Loucy (cell line): ENCODE data around the gene CPNE2.

Experiments
- H2AFZ ChIP-seq: fragments of 200-600 bp; sonication (generic); 2 replicates; pipeline ENCODE4 v1.6.0; 2016; ENCODE audit warnings: antibody characterized with exemption, mild to moderate bottlenecking, low read length, moderate library complexity
- H3F3A ChIP-seq: fragments of 200-600 bp; 2 replicates; pipeline ENCODE4 v1.6.0; 2016; ENCODE audit warnings: antibody characterized with exemption, low read depth, mild to moderate bottlenecking
- H3K27me3 ChIP-seq: fragments of 200-600 bp; sonication (generic); 2 replicates; pipeline ENCODE4 v1.6.1; 2014; ENCODE audit warnings: low read length, mild to moderate bottlenecking; ENCODE audit not compliant: insufficient read depth, poor library complexity, severe bottlenecking
- H3K36me3 ChIP-seq: fragments of 200-600 bp; sonication (generic); 2 replicates; pipeline ENCODE4 v1.6.1; 2016; ENCODE audit warnings: low read length; ENCODE audit not compliant: insufficient read depth
- H3K4me1 ChIP-seq: fragments of 200-600 bp; sonication (generic); 2 replicates; pipeline ENCODE4 v1.5.1; 2014; ENCODE audit warnings: low read length, mild to moderate bottlenecking; ENCODE audit not compliant: insufficient read depth, poor library complexity, severe bottlenecking
- H3K4me2 ChIP-seq: fragments of 200-600 bp; sonication (generic); 2 replicates; pipeline ENCODE4 v1.6.0; 2014; ENCODE audit warnings: antibody characterized with exemption, low read length, low read depth, mild to moderate bottlenecking; ENCODE audit not compliant: poor library complexity, severe bottlenecking
- H3K4me3 ChIP-seq: fragments of 200-600 bp; sonication (generic); 2 replicates; pipeline ENCODE4 v1.5.1; 2014; ENCODE audit warnings: low read length, mild to moderate bottlenecking, mixed read lengths; ENCODE audit not compliant: poor library complexity, severe bottlenecking
- H3K79me2 ChIP-seq: fragments of 200-600 bp; sonication (generic); 2 replicates; pipeline ENCODE4 v1.6.1; 2014; ENCODE audit warnings: low read length; ENCODE audit not compliant: insufficient read depth
- H3K9ac ChIP-seq: fragments of 200-600 bp; sonication (generic); 2 replicates; pipeline ENCODE4 v1.6.0; 2014; ENCODE audit warnings: mild to moderate bottlenecking, low read depth, low read length, moderate library complexity; ENCODE audit not compliant: poor library complexity, severe bottlenecking
- H3K9me2 ChIP-seq: fragments of 200-600 bp; sonication (generic); replicated peaks from 2 replicates; pipeline ENCODE4 v1.6.1; 2016; ENCODE audit warnings: low read depth, low read length, mixed read lengths
- H3K9me3 ChIP-seq: fragments of 200-600 bp; sonication (generic); 2 replicates; pipeline ENCODE4 v1.6.1; 2014; ENCODE audit warnings: mild to moderate bottlenecking, antibody characterized with exemption, low read length, low read depth; ENCODE audit not compliant: insufficient read depth
- H4K20me1 ChIP-seq: fragments of 200-600 bp; sonication (generic); 2 replicates; pipeline ENCODE4 v1.6.0; 2014; ENCODE audit warnings: antibody characterized with exemption, low read length, mild to moderate bottlenecking; ENCODE audit not compliant: insufficient read depth, poor library complexity, severe bottlenecking
- EZH2phosphoT487 ChIP-seq: fragments of 200-600 bp; IDR thresholded peaks from 2 replicates; pipeline ENCODE4 v1.6.1; 2018; ENCODE audit warnings: antibody characterized with exemption, mild to moderate bottlenecking, moderate library complexity, borderline replicate concordance
- TF ChIP-seq, protein P1 (sequence below): fragments of 200-600 bp; sonication (generic); conservative IDR thresholded peaks from 2 replicates; pipeline ENCODE4 v1.5.1; 2014; ENCODE audit warnings: mild to moderate bottlenecking, antibody characterized with exemption, low read length

Gene CPNE2

DNA sequence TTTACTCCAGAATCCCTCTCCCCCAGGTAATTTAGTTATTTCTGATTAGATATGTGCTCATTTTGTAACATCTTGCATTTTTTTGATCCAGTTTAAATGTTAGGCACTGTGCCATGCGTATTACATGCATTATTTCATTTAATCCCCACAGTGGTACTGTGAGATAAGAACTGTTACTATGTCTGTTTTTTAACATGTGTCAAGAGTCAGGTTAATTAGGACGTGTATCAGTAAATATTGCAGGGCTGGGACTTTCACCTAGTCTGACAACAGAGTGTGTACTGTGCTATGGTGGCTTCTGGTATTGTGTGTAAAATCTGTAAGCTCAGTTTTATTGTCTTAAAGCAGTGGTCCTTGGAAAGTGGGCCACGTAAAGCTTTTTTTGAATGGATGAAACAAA lies 104.4 kb downstream of the CPNE2 start:
- Histone ChIP-seq H3F3A (no peaks in the 10 kb centered on the region), H3K27me3 (no peaks in the 10 kb centered on the region), H3K36me3 (no peaks in the 10 kb centered on the region), H4K20me1 (peaks cover 28% of the 10 kb centered on the region), H3K4me3 (no peak overlapping the region), H3K79me2 (peaks cover 68% of the 10 kb centered on the region), H2AFZ (no peak overlapping the region), H3K9me3 (no peaks in the 10 kb centered on the region), H3K9ac (no peak overlapping the region), H3K9me2 (no peaks in the 10 kb centered on the region), H3K4me2 (no peak overlapping the region), H3K4me1 (peaks cover 17% of the 10 kb centered on the region)
- TF ChIP-seq, protein P1, sequence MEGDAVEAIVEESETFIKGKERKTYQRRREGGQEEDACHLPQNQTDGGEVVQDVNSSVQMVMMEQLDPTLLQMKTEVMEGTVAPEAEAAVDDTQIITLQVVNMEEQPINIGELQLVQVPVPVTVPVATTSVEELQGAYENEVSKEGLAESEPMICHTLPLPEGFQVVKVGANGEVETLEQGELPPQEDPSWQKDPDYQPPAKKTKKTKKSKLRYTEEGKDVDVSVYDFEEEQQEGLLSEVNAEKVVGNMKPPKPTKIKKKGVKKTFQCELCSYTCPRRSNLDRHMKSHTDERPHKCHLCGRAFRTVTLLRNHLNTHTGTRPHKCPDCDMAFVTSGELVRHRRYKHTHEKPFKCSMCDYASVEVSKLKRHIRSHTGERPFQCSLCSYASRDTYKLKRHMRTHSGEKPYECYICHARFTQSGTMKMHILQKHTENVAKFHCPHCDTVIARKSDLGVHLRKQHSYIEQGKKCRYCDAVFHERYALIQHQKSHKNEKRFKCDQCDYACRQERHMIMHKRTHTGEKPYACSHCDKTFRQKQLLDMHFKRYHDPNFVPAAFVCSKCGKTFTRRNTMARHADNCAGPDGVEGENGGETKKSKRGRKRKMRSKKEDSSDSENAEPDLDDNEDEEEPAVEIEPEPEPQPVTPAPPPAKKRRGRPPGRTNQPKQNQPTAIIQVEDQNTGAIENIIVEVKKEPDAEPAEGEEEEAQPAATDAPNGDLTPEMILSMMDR: no peak
- TF ChIP-seq EZH2phosphoT487: no peak
